Activated CD8-positive, alpha-beta T cell treated with anti-CD3 and anti-CD28 coated beads for 36 hours (primary cell): Measurements from ENCODE around the gene CD34. TPM values are rescaled to one million over a fixed set of nuclear protein-coding genes. Genes with fewer than 3 reads are reported as not detected.

Source experiments
- ATAC-seq: fragments of 200-7000 bp; cut with Tn5 transposase; one replicate; pipeline ENCODE4 v1.10.0; 2021; ENCODE audit warnings: mild to moderate bottlenecking, moderate library complexity
- CTCF ChIA-PET: fragments of 350-600 bp; sonication (Branson Sonifier 250); formaldehyde crosslinking; loops from one replicate; lab custom pipeline; 2021; ENCODE audit warnings: antibody characterized with exemption; lab: Charles Lee
- POLR2A ChIA-PET: fragments of 350-600 bp; sonication (Branson Sonifier 250); formaldehyde crosslinking; loops from one replicate; lab custom pipeline; 2021; ENCODE audit warnings: antibody characterized with exemption; lab: Charles Lee
- DNase-seq: peaks from one replicate; pipeline ENCODE4 v3.0.0-alpha.2; 2020
- H3K27ac Mint-ChIP-seq: one replicate; pipeline ENCODE4 v1.8.0; 2021; ENCODE audit warnings: mild to moderate bottlenecking, mixed read lengths
- H3K27me3 Mint-ChIP-seq: one replicate; pipeline ENCODE4 v1.8.0; 2021; ENCODE audit warnings: mixed read lengths
- H3K36me3 Mint-ChIP-seq: one replicate; pipeline ENCODE4 v1.8.0; 2021; ENCODE audit warnings: low read depth, mixed read lengths
- H3K4me1 Mint-ChIP-seq: one replicate; pipeline ENCODE4 v1.8.0; 2021; ENCODE audit warnings: low read depth, mixed read lengths
- H3K4me3 Mint-ChIP-seq: one replicate; pipeline ENCODE4 v1.8.0; 2021; ENCODE audit warnings: mild to moderate bottlenecking, moderate library complexity, mixed read lengths
- H3K9me3 Mint-ChIP-seq: one replicate; pipeline ENCODE4 v1.8.0; 2021; ENCODE audit warnings: mixed read lengths
- intact Hi-C: fragments of 100-400 bp; cut with micrococcal nuclease; formaldehyde crosslinking; loops from one replicate; pipeline ENCODE4 v1.10.0; 2022
- total RNA-seq, 2 experiments: library from RNA; stranded (reverse); gene quantifications; one replicate each; pipeline ENCODE4 v1.2.3, GENCODE V29; 2021
- TF ChIP-seq, protein P1 (sequence below): fragments of 200-600 bp; IDR thresholded peaks from one replicate; pipeline ENCODE4 v1.8.0; 2022; ENCODE audit warnings: antibody characterized with exemption, mild to moderate bottlenecking

The CD34 gene
- total RNA-seq, 2 experiments from 2014 or later = 0.04 to 0.05 TPM

DNA sequence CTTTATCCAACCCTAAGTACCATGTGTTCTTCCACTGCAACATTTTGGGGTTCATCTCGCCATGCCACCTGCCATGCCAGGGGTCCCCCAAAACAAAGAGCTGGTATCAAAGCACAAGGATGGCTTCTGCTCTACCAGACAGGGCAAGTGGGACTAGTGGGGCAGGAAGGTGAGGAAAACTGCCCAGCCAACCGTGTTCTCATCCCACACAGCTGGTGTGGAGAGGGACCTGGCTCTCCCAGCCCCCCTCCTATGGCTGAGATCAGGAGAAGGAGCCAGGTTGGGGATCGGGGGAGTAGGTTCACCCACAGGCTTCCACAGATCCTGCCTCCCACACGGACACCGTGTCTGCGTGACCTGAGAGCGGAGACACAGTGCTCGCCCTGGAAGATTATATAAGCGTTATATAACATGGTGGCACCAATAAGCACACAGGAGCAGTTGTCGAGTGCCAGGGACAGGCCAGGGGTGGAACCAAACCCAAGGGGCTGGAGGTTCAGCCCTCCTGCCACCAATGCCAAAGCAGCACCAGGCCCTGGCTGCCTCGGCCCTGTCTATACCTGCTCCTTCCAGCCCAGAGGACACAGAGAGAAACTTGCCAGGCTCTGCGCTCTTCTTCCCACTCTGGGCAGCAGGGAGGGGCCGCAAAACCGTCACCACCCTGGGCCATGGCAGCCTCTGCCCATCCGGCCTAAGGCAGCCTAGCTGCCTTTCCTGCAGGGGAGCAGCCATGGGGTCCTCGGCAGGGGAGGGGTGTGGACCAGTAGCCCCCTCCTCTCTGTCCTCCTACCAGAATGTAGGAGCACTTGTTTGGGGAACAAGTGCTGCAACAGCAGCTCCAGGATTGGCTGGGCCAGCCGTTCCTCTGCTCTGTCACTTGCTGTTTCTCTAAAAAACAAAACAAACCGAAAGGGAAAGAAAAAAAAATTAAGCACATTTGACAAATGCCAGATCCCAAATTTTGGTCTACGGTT is 43.5 kb downstream of the CD34 start:
- H3K4me1 Mint-ChIP-seq = peaks cover 83% of the 10 kb centered on the region
- ChIA-PET POLR2A (interaction anchor here (0.6 to 3.5 kb wide), 13 partner anchors 11 to 95 kb away, joined by 3 to 28 read pairs (median 5); no protein-coding TSS in a partner anchor), CTCF (interaction anchor here (1.2 to 19.4 kb wide), 12 partner anchors 9 to 95 kb away, joined by 4 to 387 read pairs (median 18); partner anchors contain the start of gene CD34)
- no peaks in the 10 kb centered on the region for H3K9me3 Mint-ChIP-seq
- H3K4me3 Mint-ChIP-seq = peak overlapping the region; percentile 91
- peak; percentile 15 for ATAC-seq
- H3K27me3 Mint-ChIP-seq = no peaks in the 10 kb centered on the region
- H3K27ac Mint-ChIP-seq = peak overlapping the region; percentile 79
- TF ChIP-seq, protein P1, sequence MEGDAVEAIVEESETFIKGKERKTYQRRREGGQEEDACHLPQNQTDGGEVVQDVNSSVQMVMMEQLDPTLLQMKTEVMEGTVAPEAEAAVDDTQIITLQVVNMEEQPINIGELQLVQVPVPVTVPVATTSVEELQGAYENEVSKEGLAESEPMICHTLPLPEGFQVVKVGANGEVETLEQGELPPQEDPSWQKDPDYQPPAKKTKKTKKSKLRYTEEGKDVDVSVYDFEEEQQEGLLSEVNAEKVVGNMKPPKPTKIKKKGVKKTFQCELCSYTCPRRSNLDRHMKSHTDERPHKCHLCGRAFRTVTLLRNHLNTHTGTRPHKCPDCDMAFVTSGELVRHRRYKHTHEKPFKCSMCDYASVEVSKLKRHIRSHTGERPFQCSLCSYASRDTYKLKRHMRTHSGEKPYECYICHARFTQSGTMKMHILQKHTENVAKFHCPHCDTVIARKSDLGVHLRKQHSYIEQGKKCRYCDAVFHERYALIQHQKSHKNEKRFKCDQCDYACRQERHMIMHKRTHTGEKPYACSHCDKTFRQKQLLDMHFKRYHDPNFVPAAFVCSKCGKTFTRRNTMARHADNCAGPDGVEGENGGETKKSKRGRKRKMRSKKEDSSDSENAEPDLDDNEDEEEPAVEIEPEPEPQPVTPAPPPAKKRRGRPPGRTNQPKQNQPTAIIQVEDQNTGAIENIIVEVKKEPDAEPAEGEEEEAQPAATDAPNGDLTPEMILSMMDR = no peak
- peaks cover 44% of the 10 kb centered on the region for H3K36me3 Mint-ChIP-seq
- intact Hi-C loops = no loop called here
- peak; percentile 45 for DNase-seq

DNA sequence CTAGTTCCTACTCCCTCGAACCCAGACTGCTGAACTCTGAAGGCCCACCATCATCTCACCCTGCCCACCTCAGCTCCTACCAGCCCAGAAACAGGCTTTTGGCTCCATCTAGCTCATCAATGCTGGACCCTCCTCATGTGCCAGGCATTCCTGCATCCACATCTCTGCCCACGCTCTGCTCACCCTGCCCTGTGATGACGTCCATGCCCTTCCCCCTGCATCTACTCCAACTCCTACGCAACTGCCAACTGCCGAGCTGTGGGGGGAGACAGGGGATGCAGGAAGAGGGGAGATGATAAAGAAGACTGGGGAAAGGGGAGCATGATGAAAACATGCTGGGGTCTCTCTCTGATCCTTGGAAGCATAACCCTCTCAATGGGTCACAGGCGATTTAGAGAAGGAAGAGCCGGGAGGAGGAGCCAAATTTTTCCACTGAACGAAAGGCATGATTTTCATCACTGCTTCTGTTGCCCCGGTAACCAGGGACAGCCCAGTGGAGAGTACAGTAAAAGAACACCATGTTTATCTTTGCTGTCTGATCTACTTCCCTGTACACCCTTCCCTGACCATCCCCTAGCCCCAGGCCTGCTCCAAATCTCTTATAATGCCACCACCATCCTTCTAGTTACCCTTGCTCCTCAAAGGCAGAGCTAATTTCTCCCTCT is 44.3 kb downstream of the CD34 start:
- no peaks in the 10 kb centered on the region for H3K9me3 Mint-ChIP-seq
- peak; percentile 6 for ATAC-seq

DNA sequence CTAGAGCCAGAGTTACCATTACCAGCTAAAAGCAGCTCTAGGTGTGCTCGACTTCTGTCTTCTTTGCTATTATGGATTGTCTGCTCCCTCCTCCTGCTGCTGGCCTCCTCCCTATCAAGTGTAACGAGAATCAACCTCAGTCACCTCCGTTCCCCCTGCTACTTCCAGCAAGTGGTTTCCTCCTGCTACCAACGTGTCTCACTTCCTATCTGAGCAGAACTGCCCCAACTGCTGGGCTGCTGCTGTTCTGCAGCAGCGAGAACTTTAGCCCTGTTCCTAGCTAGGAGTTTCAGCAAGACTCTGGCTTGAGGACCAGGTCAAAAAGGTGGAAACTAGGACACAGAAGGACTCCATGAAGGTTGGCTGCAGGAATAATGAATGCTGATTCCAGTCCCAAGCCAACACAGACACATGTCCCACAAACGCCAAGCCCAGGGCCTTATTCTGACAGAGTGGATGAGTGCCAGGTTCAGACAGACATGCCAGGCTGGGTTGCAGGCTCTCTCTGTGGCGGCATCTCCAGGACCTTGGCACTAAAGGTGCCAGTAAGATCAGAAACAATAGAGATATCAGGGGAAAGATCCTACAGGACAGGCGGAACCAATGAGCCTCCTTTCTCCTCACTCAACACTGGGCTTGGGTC is 46.9 kb downstream of the CD34 start:
- no peaks in the 10 kb centered on the region for H3K9me3 Mint-ChIP-seq
- peak overlapping the region; percentile 87 for H3K27ac Mint-ChIP-seq
- DNase-seq = peak; percentile 70
- no peaks in the 10 kb centered on the region for H3K27me3 Mint-ChIP-seq
- H3K4me1 Mint-ChIP-seq = peaks cover 65% of the 10 kb centered on the region
- peak; percentile 57 for ATAC-seq
- TF ChIP-seq, protein P1 = peak; percentile 14
- peaks cover 54% of the 10 kb centered on the region for H3K36me3 Mint-ChIP-seq
- ChIA-PET CTCF (interaction anchor here (1.0 to 19.4 kb wide), 6 partner anchors 8 to 40 kb away, joined by 3 to 387 read pairs (median 6); no protein-coding TSS in a partner anchor), POLR2A (interaction anchor here (0.7 to 6.2 kb wide), 6 partner anchors 9 to 48 kb away, joined by 3 to 42 read pairs (median 4); no protein-coding TSS in a partner anchor)
- intact Hi-C loops = no loop called here
- peak overlapping the region; percentile 50 for H3K4me3 Mint-ChIP-seq

More for the DNA sequence above, 44.3 kb downstream of the CD34 start:
- Mint-ChIP-seq H3K27me3 (no peaks in the 10 kb centered on the region), H3K27ac (peak overlapping the region; percentile 79), H3K4me1 (peaks cover 86% of the 10 kb centered on the region), H3K36me3 (peaks cover 51% of the 10 kb centered on the region), H3K4me3 (peak overlapping the region; percentile 91)
- ChIA-PET CTCF (interaction anchor here (3.3 to 19.4 kb wide), 4 partner anchors 18 to 96 kb away, joined by 18 to 387 read pairs (median 165); no protein-coding TSS in a partner anchor), POLR2A (interaction anchor here (0.9 to 6.2 kb wide), 6 partner anchors 16 to 96 kb away, joined by 3 to 42 read pairs (median 5); no protein-coding TSS in a partner anchor)
- peak; percentile 67 for DNase-seq
- TF ChIP-seq, protein P1 = no peak
- intact Hi-C loops = no loop called here

DNA sequence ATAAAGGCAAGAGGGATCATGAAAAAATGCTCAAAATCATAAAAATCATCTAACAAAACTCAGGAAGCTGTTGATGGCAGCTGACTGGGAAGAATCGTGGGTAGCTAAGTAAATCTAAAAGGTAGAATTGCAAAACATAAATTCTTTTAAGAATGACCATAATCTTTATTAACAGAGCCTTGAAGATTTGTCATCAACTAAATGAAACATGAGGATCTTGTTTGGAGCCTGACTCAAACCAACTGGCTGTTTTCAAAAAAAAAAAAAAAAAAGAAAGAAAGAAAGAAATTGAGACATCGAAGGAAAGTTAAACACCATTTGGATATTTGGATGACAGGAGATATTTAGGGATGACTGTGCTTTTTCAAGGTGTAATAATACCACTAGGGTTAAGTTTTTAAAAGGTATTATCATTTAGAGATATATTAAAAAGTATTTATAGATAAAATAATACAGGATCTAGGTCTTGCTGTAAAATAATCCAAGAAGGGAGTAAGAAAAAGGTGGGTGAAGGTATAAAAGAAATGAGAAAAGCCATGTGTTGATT is 48.6 kb downstream of the CD34 start:
- intact Hi-C loops = no loop called here
- peak overlapping the region; percentile 49 for H3K4me3 Mint-ChIP-seq
- H3K4me1 Mint-ChIP-seq = peaks cover 63% of the 10 kb centered on the region
- H3K27me3 Mint-ChIP-seq = no peaks in the 10 kb centered on the region
- CTCF ChIA-PET = interaction anchor here (0.8 to 19.4 kb wide), 11 partner anchors 10 to 52 kb away, joined by 3 to 387 read pairs (median 4); no protein-coding TSS in a partner anchor
- H3K36me3 Mint-ChIP-seq = peaks cover 50% of the 10 kb centered on the region
- DNase-seq = no peak
- TF ChIP-seq, protein P1 = no peak
- POLR2A ChIA-PET = interaction anchor here (0.7 to 6.2 kb wide), 8 partner anchors 11 to 52 kb away, joined by 3 to 42 read pairs (median 4); no protein-coding TSS in a partner anchor
- ATAC-seq = no peak
- H3K27ac Mint-ChIP-seq = peak overlapping the region; percentile 89
- H3K9me3 Mint-ChIP-seq = no peaks in the 10 kb centered on the region
